GM12801 (cell line): ENCODE data around the gene WDFY1.

Experiments used
- TF ChIP-seq, protein P1 (sequence below): IDR thresholded peaks from one replicate; pipeline ENCODE4 v1.5.1; 2011; ENCODE audit warnings: control low read depth; ENCODE audit not compliant: insufficient read length; ENCODE audit errors: extremely low read depth

The WDFY1 gene

DNA sequence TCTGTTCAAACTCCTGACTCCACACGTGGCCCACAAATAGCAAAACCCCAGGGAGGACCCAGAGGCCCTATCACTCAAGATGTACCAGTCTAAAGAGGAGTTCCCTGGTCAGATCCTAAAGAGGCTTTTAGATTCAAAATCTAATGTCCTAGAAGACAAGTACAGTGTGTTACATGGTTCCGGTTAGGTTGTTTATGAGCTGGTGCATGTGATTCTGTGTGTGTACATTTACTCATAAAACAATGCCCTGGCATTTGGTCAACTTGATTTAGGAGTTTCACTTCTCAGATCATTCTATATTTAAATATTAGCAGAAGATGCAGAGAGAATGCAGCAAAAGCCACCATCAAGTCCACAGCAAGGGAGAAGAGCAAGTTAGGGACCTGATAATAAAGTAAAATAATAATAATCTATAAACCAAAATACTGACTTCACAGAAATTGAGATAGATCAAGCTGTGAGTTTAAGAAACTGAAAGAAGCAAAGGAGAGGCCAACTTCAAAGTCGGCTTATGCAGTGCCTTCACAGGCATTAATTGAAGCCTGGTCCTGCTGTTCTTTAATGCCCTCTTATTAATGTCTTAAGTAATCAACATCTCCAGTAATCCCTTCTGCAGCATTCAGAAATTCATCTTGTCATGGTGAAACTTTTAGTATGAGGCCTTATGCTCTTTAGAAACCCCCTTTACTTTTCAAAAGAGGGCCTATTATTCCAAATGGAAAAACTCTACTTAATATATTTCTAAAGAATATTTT lies 103.5 kb downstream of the WDFY1 start:
- TF ChIP-seq, protein P1, sequence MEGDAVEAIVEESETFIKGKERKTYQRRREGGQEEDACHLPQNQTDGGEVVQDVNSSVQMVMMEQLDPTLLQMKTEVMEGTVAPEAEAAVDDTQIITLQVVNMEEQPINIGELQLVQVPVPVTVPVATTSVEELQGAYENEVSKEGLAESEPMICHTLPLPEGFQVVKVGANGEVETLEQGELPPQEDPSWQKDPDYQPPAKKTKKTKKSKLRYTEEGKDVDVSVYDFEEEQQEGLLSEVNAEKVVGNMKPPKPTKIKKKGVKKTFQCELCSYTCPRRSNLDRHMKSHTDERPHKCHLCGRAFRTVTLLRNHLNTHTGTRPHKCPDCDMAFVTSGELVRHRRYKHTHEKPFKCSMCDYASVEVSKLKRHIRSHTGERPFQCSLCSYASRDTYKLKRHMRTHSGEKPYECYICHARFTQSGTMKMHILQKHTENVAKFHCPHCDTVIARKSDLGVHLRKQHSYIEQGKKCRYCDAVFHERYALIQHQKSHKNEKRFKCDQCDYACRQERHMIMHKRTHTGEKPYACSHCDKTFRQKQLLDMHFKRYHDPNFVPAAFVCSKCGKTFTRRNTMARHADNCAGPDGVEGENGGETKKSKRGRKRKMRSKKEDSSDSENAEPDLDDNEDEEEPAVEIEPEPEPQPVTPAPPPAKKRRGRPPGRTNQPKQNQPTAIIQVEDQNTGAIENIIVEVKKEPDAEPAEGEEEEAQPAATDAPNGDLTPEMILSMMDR, result no peak

- TF ChIP-seq, protein P1, result no peak
These were observed 107.7 kb downstream of the WDFY1 start, which contains the start of gene AP1S3 for GRCh38 chr2:223837287-223838061. Gene AP1S3, minus strand, starts transcription at chr2:223837582. Its CDS starts 132 bp downstream, at chr2:223837450.

- TF ChIP-seq, protein P1, result no peak
These were observed 109.2 kb downstream of the WDFY1 start for GRCh38 chr2:223835701-223836532.

DNA sequence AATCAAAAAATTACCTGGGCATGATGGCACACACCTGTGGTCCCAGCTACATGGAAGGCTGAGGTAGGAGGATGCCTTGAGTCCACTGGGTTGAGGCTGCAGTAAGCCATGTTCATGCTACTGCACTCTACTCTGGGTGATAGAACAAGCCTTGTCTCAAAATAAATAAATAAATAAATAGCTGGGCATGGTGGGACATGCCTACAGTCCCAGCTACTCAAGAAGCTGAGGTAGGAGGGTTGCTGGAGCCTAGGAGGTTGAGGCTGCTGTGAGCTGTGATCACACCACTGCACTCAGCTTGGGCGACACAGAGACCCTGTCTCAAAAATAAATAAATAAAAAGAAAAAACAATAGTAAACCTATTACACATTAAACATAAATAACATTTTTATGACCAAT lies 110.7 kb downstream of the WDFY1 start:
- TF ChIP-seq, protein P1, result no peak

GRCh38 chr2:223832241-223832903 lies 112.8 kb downstream of the WDFY1 start:
- TF ChIP-seq, protein P1, result no peak

- TF ChIP-seq, protein P1, result no peak
These were observed 116.0 kb downstream of the WDFY1 start for GRCh38 chr2:223829128-223829527.
